OCI-LY1 (cell line): ENCODE results near the gene TENM4.

Source experiments
- CTCF ChIP-seq: fragments of 200-600 bp; sonication (generic), shearing (Covaris generic); IDR thresholded peaks from 2 replicates; pipeline ENCODE4 v1.5.1; 2017; ENCODE audit warnings: mild to moderate bottlenecking, antibody characterized with exemption, low read length, moderate library complexity, mixed read lengths
- EZH2 ChIP-seq: fragments of 200-600 bp; sonication (generic), shearing (Covaris generic); IDR thresholded peaks from 2 replicates; pipeline ENCODE4 v1.8.0; 2017; ENCODE audit warnings: borderline replicate concordance, mixed run types, mild to moderate bottlenecking, antibody characterized with exemption, low read length, moderate library complexity, mixed read lengths

GRCh38 chr11:79461144-79461543, 20.3 kb upstream of the TENM4 start:
- peak; percentile 32; the same call in 1 of the 2 replicates for TF ChIP-seq CTCF
- TF ChIP-seq EZH2: no peak
